ENCODE measurements around the gene WWTR1. TPM values are rescaled to one million over a fixed set of nuclear protein-coding genes. Genes with fewer than 3 reads are reported as not detected.

WWTR1 gene
- total RNA-seq, 4 donors from 2014 or later: 103 to 148 (median 116) TPM

DNA sequence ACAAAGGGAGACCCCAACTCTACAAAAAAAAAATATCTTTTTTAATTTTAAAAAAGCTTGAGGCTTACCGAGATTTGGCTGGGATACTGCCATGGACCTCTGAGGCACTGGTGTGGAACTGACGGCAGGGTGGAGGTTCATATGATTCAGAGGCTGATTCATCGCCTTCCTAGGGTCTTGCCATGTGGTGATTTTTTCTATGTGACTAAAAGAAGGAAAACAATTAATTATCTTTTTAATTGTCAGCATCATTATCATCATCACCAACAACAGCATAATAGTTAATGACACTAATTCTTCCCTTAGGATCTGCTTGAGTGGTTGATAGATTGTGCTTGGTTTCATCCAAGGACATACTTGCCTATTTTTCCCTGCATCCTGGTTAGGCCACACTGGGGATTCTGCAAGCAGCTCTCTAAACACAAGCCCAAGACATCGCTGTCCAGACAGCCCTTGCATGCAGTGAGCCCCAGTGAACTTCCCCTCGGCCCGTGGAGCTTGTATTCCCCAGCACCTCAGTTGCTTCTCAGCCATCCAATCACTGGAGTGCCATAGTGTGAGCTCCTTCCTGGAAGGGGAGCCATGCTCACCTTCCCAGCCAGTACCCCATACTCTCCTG is 84.9 kb downstream of the WWTR1 start:
- TF ChIP-seq, protein P1, sequence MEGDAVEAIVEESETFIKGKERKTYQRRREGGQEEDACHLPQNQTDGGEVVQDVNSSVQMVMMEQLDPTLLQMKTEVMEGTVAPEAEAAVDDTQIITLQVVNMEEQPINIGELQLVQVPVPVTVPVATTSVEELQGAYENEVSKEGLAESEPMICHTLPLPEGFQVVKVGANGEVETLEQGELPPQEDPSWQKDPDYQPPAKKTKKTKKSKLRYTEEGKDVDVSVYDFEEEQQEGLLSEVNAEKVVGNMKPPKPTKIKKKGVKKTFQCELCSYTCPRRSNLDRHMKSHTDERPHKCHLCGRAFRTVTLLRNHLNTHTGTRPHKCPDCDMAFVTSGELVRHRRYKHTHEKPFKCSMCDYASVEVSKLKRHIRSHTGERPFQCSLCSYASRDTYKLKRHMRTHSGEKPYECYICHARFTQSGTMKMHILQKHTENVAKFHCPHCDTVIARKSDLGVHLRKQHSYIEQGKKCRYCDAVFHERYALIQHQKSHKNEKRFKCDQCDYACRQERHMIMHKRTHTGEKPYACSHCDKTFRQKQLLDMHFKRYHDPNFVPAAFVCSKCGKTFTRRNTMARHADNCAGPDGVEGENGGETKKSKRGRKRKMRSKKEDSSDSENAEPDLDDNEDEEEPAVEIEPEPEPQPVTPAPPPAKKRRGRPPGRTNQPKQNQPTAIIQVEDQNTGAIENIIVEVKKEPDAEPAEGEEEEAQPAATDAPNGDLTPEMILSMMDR (IDR thresholded peaks at IDR 0.05): no peak
- no peak for TF ChIP-seq POLR2A (IDR thresholded peaks at IDR 0.05)
- Histone ChIP-seq H3K4me1 (peaks cover 6 to 15% of the 10 kb centered on the region in 2 donors), H3K4me3 (no peak overlapping the region), H3K36me3 (no peaks in the 10 kb centered on the region), H3K9me3 (no peaks in the 10 kb centered on the region), H3K27me3 (no peaks in the 10 kb centered on the region), H3K27ac (peak overlapping the region; percentile 59 to 80)
- intact Hi-C loops (cut with DNase I; ENCODE audit: low total_unique reads): no loop called here
- DNase-seq: peak in 1 of 2 donors; percentile 35

DNA sequence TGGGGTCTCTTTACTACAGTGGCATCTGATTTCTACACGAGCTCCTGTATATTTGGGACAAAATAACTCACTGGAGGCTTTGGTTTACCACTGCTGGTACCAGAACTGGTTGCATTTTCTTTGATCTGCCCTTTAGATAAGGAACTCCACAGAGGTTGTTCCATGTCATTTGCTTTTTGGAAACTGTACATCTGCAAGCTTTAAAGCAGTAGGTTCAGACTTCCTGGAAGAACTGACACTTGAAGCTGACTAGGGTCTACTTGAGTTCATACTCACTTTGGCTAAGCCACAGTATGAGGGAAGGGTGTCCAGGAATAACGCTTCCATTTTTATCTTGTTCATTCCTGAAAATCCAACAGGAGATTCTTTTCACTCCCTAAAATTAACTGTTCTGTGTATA is 86.4 kb downstream of the WWTR1 start:
- Histone ChIP-seq H3K4me3 (no peak overlapping the region), H3K27me3 (no peaks in the 10 kb centered on the region), H3K27ac (no peak overlapping the region), H3K36me3 (no peaks in the 10 kb centered on the region), H3K9me3 (no peaks in the 10 kb centered on the region), H3K4me1 (peaks cover 0 to 11% of the 10 kb centered on the region in 2 donors)
- DNase-seq: no peak
- TF ChIP-seq POLR2A (IDR thresholded peaks at IDR 0.05): no peak
- TF ChIP-seq, protein P1 (IDR thresholded peaks at IDR 0.05): no peak
- intact Hi-C loops (cut with DNase I; ENCODE audit: low total_unique reads): no loop called here

DNA sequence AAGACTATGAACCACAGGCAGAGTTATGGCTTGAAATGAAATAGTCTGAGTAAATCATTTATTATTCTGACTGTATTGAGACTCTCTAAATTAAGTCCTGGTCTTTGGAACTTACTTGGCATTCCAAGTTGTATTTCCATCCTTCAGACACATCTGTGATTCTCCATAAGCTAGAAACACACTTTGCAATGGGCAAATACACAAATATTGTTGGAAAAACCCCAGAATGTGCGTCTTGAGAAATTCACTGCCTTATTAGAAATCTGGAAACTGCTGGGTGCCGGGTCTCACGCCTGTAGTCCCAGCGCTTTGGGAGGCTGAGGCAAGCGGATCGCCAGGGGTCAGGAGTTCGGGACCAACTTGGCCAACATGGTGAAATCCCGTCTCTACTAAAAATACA is 87.8 kb downstream of the WWTR1 start:
- peaks cover 0 to 4% of the 10 kb centered on the region in 2 donors for H3K4me1 ChIP-seq

DNA sequence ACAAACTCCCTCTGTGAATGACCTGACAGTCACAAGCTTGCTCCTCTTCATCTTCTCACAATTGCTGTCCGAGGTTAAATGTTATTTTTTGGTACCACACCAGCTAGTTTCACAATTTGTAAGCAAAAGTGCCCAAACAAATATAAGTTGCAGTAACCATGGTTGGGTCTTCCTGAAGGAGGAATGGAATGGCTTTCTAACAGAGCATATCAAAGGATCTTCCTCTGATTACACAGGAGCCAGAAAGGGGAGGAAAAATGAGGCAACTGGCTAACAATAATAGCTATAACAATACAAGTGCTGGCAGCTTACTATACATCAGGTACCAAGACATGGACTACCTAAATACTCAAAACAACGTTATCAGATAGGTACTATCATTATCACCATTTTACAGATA is 90.4 kb downstream of the WWTR1 start:
- TF ChIP-seq, protein P1 (IDR thresholded peaks at IDR 0.05): no peak
- no peak for TF ChIP-seq POLR2A (IDR thresholded peaks at IDR 0.05)
- H3K36me3 ChIP-seq: no peaks in the 10 kb centered on the region
- no peaks in the 10 kb centered on the region for H3K27me3 ChIP-seq
- DNase-seq: no peak
- intact Hi-C loops (cut with DNase I; ENCODE audit: low total_unique reads): no loop called here
- no peaks in the 10 kb centered on the region for H3K9me3 ChIP-seq
- H3K4me3 ChIP-seq: no peak overlapping the region
- no peaks in the 10 kb centered on the region for H3K4me1 ChIP-seq
- H3K27ac ChIP-seq: peak overlapping the region in 1 of 2 donors; percentile 46

More for the DNA sequence above, 87.8 kb downstream of the WWTR1 start:
- Histone ChIP-seq H3K9me3 (no peaks in the 10 kb centered on the region), H3K27ac (no peak overlapping the region), H3K36me3 (no peaks in the 10 kb centered on the region), H3K27me3 (no peaks in the 10 kb centered on the region), H3K4me3 (no peak overlapping the region)
- intact Hi-C loops (cut with DNase I; ENCODE audit: low total_unique reads): no loop called here
- no peak for DNase-seq
- TF ChIP-seq, protein P1 (IDR thresholded peaks at IDR 0.05): no peak
- TF ChIP-seq POLR2A (IDR thresholded peaks at IDR 0.05): no peak

DNA sequence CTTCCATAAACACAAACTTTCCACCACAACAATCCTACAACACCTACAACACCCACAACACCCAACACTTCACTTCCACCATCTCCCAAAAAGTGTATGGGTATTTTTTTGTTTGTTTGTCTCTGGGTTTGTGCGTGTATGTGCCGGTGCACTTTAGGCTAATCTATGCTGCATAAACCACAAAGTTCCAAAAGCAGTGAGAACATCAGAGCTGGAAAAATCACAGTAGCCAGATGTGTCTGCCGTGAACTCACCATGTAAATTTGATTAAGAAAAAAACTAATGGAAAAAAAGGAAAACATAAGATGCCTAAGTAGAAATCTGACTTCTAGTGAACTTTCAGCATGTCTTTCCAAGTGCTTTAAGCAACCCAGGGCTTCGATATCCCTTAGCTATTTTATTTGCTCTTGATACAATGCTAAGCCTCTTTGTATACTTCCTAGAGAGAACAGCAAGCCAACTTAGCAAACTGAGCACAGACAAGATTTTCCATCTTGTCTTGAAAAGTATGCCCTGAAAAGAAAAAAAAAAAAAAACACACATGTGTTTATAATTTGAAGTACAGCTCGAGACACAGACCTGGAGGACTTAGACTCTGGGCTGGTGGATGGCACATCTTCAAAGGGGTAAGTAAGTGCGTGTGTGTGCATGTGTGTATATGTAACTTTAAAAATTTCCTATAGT is 91.4 kb downstream of the WWTR1 start:
- Histone ChIP-seq H3K27ac (peak overlapping the region in 1 of 2 donors; percentile 46), H3K4me1 (no peaks in the 10 kb centered on the region), H3K4me3 (no peak overlapping the region), H3K9me3 (no peaks in the 10 kb centered on the region), H3K36me3 (no peaks in the 10 kb centered on the region), H3K27me3 (no peaks in the 10 kb centered on the region)
- DNase-seq: no peak
- TF ChIP-seq, protein P1 (IDR thresholded peaks at IDR 0.05): no peak
- no peak for TF ChIP-seq POLR2A (IDR thresholded peaks at IDR 0.05)
- intact Hi-C loops (cut with DNase I; ENCODE audit: low total_unique reads): no loop called here

Measured in uterus (tissue), 4 donors.